AG04449 (cell line): ENCODE measurements around the gene ID2.

ENCODE experiments used
- CTCF ChIA-PET: fragments of 350-600 bp; formaldehyde crosslinking; extraction: SDS; loops from one replicate; lab custom pipeline; 2021; ENCODE audit warnings: antibody characterized with exemption; lab: Yijun Ruan, JAX
- POLR2A ChIA-PET: fragments of 400-600, 350-600 bp; formaldehyde crosslinking; extraction: SDS; loops from one replicate; lab custom pipeline; 2020; ENCODE audit warnings: antibody characterized with exemption, inconsistent platforms; lab: Yijun Ruan, JAX
- DNase-seq: peaks from one replicate; pipeline ENCODE4 v3.0.0-alpha.2; 2010; ENCODE audit warnings: low read depth, low spot score
- H3K4me3 ChIP-seq: 2 replicates; pipeline ENCODE4 v1.5.1; 2011; ENCODE audit warnings: low read depth, mild to moderate bottlenecking, control low read depth, low read length
- CTCF ChIP-seq: IDR thresholded peaks from one replicate; pipeline ENCODE4 v1.5.1; 2011; ENCODE audit warnings: mild to moderate bottlenecking, moderate library complexity, low read length, control low read depth, inconsistent platforms; ENCODE audit not compliant: insufficient read depth; ENCODE audit errors: missing control alignments

Gene ID2

GRCh38 chr2:8709611-8710010 is 27.8 kb downstream of the ID2 start:
- DNase-seq, result no peak
- no peak for TF ChIP-seq CTCF
- no peak overlapping the region for H3K4me3 ChIP-seq
- CTCF ChIA-PET, result interaction anchor here (1.6 kb wide), 1 partner anchor 10 kb away, joined by 3 read pairs; no protein-coding TSS in a partner anchor
- POLR2A ChIA-PET, result no interaction called here

- DNase-seq, result no peak
- no peak overlapping the region for H3K4me3 ChIP-seq
- ChIA-PET CTCF (interaction anchor here (0.6 to 1.6 kb wide), 3 partner anchors 8 to 1284 kb away, joined by 3 read pairs; no protein-coding TSS in a partner anchor), POLR2A (no interaction called here)
- no peak for TF ChIP-seq CTCF
Measured at GRCh38 chr2:8710951-8711350, 29.1 kb downstream of the ID2 start.

- CTCF ChIA-PET, result no interaction called here
- H3K4me3 ChIP-seq, result no peak overlapping the region
- TF ChIP-seq CTCF, result no peak
- no peak for DNase-seq
- POLR2A ChIA-PET, result interaction anchor here (1.4 kb wide), 1 partner anchor 32 kb away, joined by 5 read pairs; the partner anchor contains the start of gene ID2
Measured at GRCh38 chr2:8714283-8714682, 32.4 kb downstream of the ID2 start.

- no peak overlapping the region for H3K4me3 ChIP-seq
- CTCF ChIA-PET, result no interaction called here
- no peak for TF ChIP-seq CTCF
- POLR2A ChIA-PET, result interaction anchor here (1.4 kb wide), 1 partner anchor 33 kb away, joined by 5 read pairs; the partner anchor contains the start of gene ID2
- no peak for DNase-seq
Measured at GRCh38 chr2:8714971-8715370, 33.1 kb downstream of the ID2 start.

- DNase-seq, result peak; percentile 19
- H3K4me3 ChIP-seq, result no peak overlapping the region
- POLR2A ChIA-PET, result no interaction called here
- no peak for TF ChIP-seq CTCF
- CTCF ChIA-PET, result interaction anchor here (1.4 to 1.6 kb wide), 2 partner anchors 9 to 33 kb away, joined by 3 read pairs; no protein-coding TSS in a partner anchor
Measured at GRCh38 chr2:8719528-8719927, 37.7 kb downstream of the ID2 start.

- DNase-seq, result no peak
- POLR2A ChIA-PET, result no interaction called here
- no peak overlapping the region for H3K4me3 ChIP-seq
- CTCF ChIA-PET, result interaction anchor here (1.4 kb wide), 1 partner anchor 34 kb away, joined by 3 read pairs; no protein-coding TSS in a partner anchor
- no peak for TF ChIP-seq CTCF
Measured at GRCh38 chr2:8720741-8721140, 38.9 kb downstream of the ID2 start.
